ENCODE results near the gene EHD3. TPM values are rescaled to one million over a fixed set of nuclear protein-coding genes. Genes with fewer than 3 reads are reported as not detected.

Gene EHD3
- total RNA-seq, 1 experiment from 2014 or later: 1.9 TPM

- Histone ChIP-seq H3K36me3 (ENCODE audit: low read depth) (no peaks in the 10 kb centered on the region), H3K4me3 (no peak overlapping the region), H3K4me2 (no peak overlapping the region), H3K9me3 (ENCODE audit: insufficient read depth, low read depth) (no peaks in the 10 kb centered on the region), H3K79me2 (ENCODE audit: low read depth) (no peaks in the 10 kb centered on the region), H4K20me1 (ENCODE audit: insufficient read depth) (no peaks in the 10 kb centered on the region), H3K27ac (no peak overlapping the region), H3K9me2 (ENCODE audit: insufficient read depth) (no peaks in the 10 kb centered on the region), H3F3A (ENCODE audit: insufficient read depth, low read depth) (no peaks in the 10 kb centered on the region), H3K4me1 (replicated peaks; ENCODE audit: insufficient read depth) (no peaks in the 10 kb centered on the region; the same call in 1 of the 2 replicates), H3K27me3 (ENCODE audit: insufficient read depth, low read depth) (no peaks in the 10 kb centered on the region), H2AFZ (no peak overlapping the region)
- BruUV-seq (replicated peaks): no TSS peak
- DNase-seq: no peak
- ChIA-PET CTCF (no interaction called here), POLR2A (ENCODE audit: unreplicated experiment) (no interaction called here)
- intact Hi-C loops (cut with micrococcal nuclease; ENCODE audit: unreplicated experiment): no loop called here
- TF ChIP-seq EZH2 (IDR thresholded peaks at IDR 0.05; ENCODE audit: low read depth): no peak
- no peak for TF ChIP-seq CTCF (conservative IDR thresholded peaks at IDR 0.05)
Observed at GRCh38 chr2:31205613-31206012, 28.3 kb upstream of the EHD3 start.

GRCh38 chr2:31207790-31208189 lies 26.2 kb upstream of the EHD3 start:
- Histone ChIP-seq H3K27me3 (ENCODE audit: insufficient read depth, low read depth) (no peaks in the 10 kb centered on the region), H3K9me2 (ENCODE audit: insufficient read depth) (no peaks in the 10 kb centered on the region), H3K4me1 (replicated peaks; ENCODE audit: insufficient read depth) (no peaks in the 10 kb centered on the region; the same call in 1 of the 2 replicates), H3K79me2 (ENCODE audit: low read depth) (no peaks in the 10 kb centered on the region), H3K4me3 (no peak overlapping the region), H3K9me3 (ENCODE audit: insufficient read depth, low read depth) (no peaks in the 10 kb centered on the region), H2AFZ (no peak overlapping the region), H3F3A (ENCODE audit: insufficient read depth, low read depth) (no peaks in the 10 kb centered on the region), H3K4me2 (no peak overlapping the region), H3K36me3 (ENCODE audit: low read depth) (no peaks in the 10 kb centered on the region), H3K27ac (no peak overlapping the region), H4K20me1 (ENCODE audit: insufficient read depth) (no peaks in the 10 kb centered on the region)
- BruUV-seq (replicated peaks): no TSS peak
- TF ChIP-seq EZH2 (IDR thresholded peaks at IDR 0.05; ENCODE audit: low read depth): no peak
- TF ChIP-seq CTCF (conservative IDR thresholded peaks at IDR 0.05): no peak
- intact Hi-C loops (cut with micrococcal nuclease; ENCODE audit: unreplicated experiment): no loop called here
- ChIA-PET CTCF (no interaction called here), POLR2A (ENCODE audit: unreplicated experiment) (interaction anchor here (0.6 to 0.7 kb wide), 2 partner anchors 124 to 922 kb away, joined by 3 to 6 read pairs; no protein-coding TSS in a partner anchor)
- peak; percentile 13 to 68 for DNase-seq

GRCh38 chr2:31208240-31208639 lies 25.7 kb upstream of the EHD3 start:
- H4K20me1 ChIP-seq (ENCODE audit: insufficient read depth): no peaks in the 10 kb centered on the region
- no peaks in the 10 kb centered on the region for H3K79me2 ChIP-seq (ENCODE audit: low read depth)
- H3K36me3 ChIP-seq (ENCODE audit: low read depth): no peaks in the 10 kb centered on the region
- ChIA-PET POLR2A (ENCODE audit: unreplicated experiment) (interaction anchor here (0.6 to 0.7 kb wide), 2 partner anchors 123 to 922 kb away, joined by 3 to 6 read pairs; no protein-coding TSS in a partner anchor), CTCF (no interaction called here)
- H3K9me3 ChIP-seq (ENCODE audit: insufficient read depth, low read depth): no peaks in the 10 kb centered on the region
- no peaks in the 10 kb centered on the region for H3K9me2 ChIP-seq (ENCODE audit: insufficient read depth)
- no peak overlapping the region for H3K4me3 ChIP-seq
- no peak overlapping the region for H3K4me2 ChIP-seq
- intact Hi-C loops (cut with micrococcal nuclease; ENCODE audit: unreplicated experiment): no loop called here
- DNase-seq: no peak
- H3K4me1 ChIP-seq (replicated peaks; ENCODE audit: insufficient read depth): no peaks in the 10 kb centered on the region; the same call in 1 of the 2 replicates
- no peaks in the 10 kb centered on the region for H3K27me3 ChIP-seq (ENCODE audit: insufficient read depth, low read depth)
- H3K27ac ChIP-seq: peak overlapping the region; percentile 10; the same call in 1 of the 2 replicates
- no peak for TF ChIP-seq CTCF (conservative IDR thresholded peaks at IDR 0.05)
- no peak for TF ChIP-seq EZH2 (IDR thresholded peaks at IDR 0.05; ENCODE audit: low read depth)
- H2AFZ ChIP-seq: no peak overlapping the region
- no TSS peak for BruUV-seq (replicated peaks)
- no peaks in the 10 kb centered on the region for H3F3A ChIP-seq (ENCODE audit: insufficient read depth, low read depth)
